Measurements from ENCODE around the gene HSD17B2.

HSD17B2 gene

GRCh38 chr16:82051656-82052055 lies 16.6 kb downstream of the HSD17B2 start:
- no peak for DNase-seq

DNA sequence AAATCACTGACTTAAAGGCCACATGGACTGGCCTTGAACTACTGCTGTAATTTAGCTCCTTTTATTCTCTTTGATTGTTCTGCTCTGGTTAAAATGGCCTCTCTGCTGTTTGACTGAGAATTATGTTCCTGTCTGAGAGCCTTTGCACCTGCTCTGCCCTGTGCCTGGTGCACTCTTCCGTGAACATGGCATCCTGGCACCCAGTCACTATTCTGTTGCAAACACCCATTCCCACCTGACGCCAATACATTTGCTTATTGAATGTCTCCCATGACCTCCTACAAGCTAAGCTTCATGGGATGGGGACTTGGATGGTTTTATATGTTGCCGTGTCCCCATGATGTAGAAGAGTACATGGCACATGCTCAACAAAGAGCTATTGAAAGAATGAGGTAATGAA lies 20.1 kb downstream of the HSD17B2 start:
- DNase-seq: no peak

DNA sequence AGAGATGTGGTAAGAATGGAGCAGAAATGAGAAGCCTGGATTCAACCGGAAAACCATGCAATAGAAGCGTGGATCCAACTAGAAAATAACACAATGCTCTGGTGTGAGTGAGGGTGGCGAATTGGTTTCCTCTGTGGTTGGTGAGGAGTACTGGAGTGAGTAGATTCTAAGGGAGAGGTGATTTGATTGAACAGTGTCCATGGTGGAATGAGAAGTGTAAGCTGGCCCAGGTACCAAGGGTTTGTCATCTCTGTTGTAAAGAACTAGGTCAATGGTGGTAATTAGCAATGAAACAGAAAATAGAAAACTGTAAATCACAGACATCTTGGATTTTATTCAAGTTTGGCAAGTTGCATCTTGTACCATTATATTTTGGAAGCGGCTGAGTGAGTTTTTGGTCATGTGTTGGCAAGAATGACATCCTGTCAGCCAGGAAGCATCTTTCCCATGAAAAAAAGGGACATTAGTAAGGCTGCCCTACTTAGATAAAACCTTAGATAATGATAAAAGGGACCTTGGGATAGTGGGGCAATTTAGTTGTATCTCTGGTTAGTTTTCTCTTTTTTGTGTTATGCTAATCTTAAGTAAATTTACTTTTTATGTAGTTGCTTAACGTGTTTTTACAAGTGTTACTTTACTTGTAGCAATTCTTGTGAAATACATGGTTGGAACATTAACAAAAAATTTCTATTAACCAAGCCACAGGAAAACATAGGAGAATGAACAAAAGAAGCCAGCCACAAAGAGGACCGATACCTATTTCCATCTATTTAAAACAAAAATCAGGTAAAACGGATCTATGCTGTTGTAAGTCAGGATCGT lies 20.9 kb downstream of the HSD17B2 start:
- no peak for DNase-seq

- no peak for DNase-seq
Observed at GRCh38 chr16:82056550-82056896, 21.5 kb downstream of the HSD17B2 start.

GRCh38 chr16:82059161-82059982 lies 24.3 kb downstream of the HSD17B2 start:
- no peak for DNase-seq

GRCh38 chr16:82059983-82060421 lies 24.9 kb downstream of the HSD17B2 start:
- no peak for DNase-seq

DNA sequence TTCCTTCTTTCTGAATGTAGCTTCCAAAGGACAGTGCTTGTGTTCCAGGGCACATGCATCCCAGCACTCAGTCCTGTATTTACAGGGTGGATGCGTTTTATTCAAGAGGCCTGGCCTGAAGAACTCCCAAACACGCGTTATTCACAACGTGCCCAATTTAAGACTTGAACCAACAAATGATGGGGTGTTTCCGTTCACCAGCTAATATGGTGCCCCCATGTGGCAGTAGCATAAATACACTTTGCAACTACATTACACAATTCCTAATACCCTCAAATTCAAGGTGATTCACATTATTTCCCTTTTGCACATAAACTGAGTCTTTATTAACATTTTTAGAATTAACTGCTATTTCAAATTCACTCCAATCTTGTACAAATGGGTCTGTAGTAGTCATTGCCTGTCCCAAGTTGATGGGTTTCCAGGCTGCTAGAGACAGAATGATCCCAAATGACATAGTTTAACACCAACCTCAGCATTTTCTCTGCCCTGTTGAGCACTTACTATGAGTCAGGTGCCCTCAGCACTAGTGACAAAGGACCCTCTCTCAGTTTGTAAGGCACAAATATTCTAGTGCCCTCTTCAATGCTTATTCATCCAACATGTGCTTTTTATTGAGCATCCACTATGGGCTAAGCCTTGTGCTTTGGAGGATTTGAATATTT lies 26.9 kb downstream of the HSD17B2 start:
- DNase-seq: no peak

DNA sequence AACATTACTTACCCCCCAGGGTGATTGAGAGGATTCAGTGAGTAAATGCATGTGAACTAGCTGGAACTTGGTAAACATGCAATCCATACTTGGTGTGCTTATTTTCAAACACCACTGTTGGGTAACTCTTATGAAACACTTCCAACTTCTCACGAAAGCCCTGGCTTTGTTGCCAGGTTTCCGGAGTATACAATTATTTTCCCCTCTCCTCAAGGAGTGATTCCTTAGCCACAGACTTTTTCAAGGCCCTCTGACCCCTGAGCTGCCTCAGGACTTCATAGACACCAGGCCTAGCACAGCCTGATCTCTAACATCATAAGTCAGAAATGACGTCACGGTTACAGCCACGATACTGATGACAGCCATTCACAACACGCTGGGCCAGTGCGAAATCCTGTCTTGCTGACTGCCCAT lies 27.6 kb downstream of the HSD17B2 start:
- DNase-seq: no peak

GRCh38 chr16:82063456-82064082 lies 28.5 kb downstream of the HSD17B2 start:
- no peak for DNase-seq

- no peak for DNase-seq
Observed at GRCh38 chr16:82067042-82067803, 32.2 kb downstream of the HSD17B2 start.

GRCh38 chr16:82067804-82068325 lies 32.8 kb downstream of the HSD17B2 start:
- no peak for DNase-seq

DNA sequence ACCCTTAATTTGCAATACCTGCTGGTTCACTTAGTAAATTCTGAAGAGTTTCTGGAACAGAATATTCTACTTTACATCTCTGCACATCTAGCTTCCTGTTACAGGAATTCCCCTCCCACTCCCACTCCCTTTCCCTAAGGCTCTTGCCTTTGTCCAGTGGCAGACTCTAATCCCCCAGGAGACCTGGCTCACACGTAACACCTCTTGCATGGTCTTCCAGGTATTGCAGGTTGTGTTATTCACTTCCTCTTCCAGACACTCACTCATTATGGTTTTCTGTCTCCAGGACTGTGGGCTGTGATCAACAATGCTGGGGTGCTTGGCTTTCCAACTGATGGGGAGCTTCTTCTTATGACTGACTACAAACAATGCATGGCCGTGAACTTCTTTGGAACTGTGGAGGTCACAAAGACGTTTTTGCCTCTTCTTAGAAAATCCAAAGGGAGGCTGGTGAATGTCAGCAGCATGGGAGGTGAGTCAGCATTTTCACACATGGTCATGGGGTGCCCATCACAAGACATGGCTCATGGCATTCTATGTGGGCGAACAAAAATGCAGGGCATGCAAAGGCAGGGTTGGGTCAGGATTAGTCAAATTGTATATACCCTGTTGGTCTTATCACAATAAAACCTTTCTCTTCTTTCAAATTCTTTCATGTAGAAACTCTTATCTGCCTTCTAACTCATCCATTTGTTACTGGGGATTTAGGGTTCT lies 35.8 kb downstream of the HSD17B2 start:
- DNase-seq: no peak

DNA sequence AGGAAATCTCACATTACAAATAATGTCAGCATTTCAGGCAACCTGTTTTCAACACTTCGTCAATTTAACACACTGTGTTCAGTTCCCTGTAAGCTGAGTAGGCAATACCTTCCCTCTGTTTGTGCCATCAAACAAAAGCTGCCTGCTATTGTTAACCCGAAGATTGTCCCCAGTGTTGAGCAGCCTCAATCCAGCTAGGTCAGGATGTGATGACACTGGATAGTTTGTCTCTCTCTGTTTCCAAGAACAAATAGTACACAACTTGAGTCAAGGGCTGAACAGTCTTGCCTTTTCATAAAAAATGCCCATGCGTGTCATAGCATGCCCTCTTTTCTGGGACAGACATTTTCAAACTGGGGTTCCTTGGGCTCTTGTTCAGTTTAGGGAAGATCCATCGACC lies 36.4 kb downstream of the HSD17B2 start:
- DNase-seq: no peak

GRCh38 chr16:82072313-82072712 lies 37.3 kb downstream of the HSD17B2 start:
- DNase-seq: no peak

GRCh38 chr16:82074019-82074558 lies 39.0 kb downstream of the HSD17B2 start:
- DNase-seq: no peak

GRCh38 chr16:82078125-82078524 lies 43.1 kb downstream of the HSD17B2 start:
- no peak for DNase-seq

DNA sequence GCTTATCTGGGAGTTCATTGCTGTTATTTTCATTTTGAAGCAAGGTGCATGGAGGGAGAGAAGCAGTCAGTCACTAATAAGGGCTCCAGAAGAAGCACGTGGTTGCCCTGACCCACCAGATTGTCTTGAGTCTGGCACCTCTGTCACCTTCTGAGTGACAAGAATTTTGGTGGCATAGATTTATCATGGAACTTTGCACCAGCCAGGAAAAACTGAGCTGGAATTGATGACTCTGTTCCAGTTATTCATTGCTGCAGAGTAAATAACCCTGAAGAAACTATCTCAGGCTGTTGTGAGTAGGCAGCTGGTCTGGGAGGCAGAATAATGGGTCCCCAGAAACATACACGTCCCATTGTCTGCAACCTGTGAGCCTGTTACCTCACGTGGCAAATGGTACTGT lies 44.8 kb downstream of the HSD17B2 start:
- DNase-seq: no peak

GRCh38 chr16:82081264-82081663 lies 46.2 kb downstream of the HSD17B2 start:
- DNase-seq: no peak

- DNase-seq: no peak
Observed at GRCh38 chr16:82082097-82082496, 47.0 kb downstream of the HSD17B2 start.

- no peak for DNase-seq
Observed at GRCh38 chr16:82082543-82083244, 47.6 kb downstream of the HSD17B2 start.
